ENCODE results near the gene LDLRAP1.

DNA sequence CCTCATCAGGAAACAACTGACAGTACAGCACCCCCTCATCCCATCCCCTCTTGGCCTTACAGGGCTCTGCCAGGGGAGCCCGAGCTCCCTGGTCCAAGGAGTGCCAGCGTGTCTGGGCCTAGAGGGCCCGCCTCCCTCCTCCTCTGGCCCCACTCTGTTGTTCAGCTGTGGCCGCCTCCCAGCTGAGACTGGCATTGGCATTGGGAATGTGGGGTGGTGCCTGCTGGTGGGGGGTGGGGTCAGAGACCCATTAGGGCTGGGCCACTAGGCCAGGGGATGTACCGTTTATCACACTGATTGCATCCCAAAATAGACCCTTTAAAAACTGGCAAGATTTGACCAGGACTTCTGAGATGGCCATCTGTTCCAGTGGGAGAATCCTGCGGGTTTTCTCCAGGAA is 1.4 kb downstream of the LDLRAP1 start:
- TF ChIP-seq POLR2A (IDR thresholded peaks at IDR 0.05; ENCODE audit: low read depth, low read length) (no peak), CTCF (conservative IDR thresholded peaks at IDR 0.05; ENCODE audit: low read depth, low read length) (no peak), BHLHE40 (IDR thresholded peaks at IDR 0.05; ENCODE audit: low read depth, low read length) (no peak)
- TF ChIP-seq, protein P1, sequence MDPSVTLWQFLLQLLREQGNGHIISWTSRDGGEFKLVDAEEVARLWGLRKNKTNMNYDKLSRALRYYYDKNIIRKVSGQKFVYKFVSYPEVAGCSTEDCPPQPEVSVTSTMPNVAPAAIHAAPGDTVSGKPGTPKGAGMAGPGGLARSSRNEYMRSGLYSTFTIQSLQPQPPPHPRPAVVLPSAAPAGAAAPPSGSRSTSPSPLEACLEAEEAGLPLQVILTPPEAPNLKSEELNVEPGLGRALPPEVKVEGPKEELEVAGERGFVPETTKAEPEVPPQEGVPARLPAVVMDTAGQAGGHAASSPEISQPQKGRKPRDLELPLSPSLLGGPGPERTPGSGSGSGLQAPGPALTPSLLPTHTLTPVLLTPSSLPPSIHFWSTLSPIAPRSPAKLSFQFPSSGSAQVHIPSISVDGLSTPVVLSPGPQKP (IDR thresholded peaks at IDR 0.05; ENCODE audit: borderline replicate concordance, low read depth, low read length), result no peak
